HG02870 (cell line): ENCODE results near the gene TCEAL2.
"Not testable (repeated sequence)": the region's sequence is repeated elsewhere in the genome, so short reads cannot be mapped to it uniquely, and the experiment has no call there.

ENCODE experiments used
- ATAC-seq: cut with Tn5 transposase; IDR thresholded peaks from one replicate; pipeline ENCODE4 v1.9.1; 2021; ENCODE audit warnings: mild to moderate bottlenecking, moderate library complexity; ENCODE audit not compliant: unreplicated experiment

TCEAL2 gene

GRCh38 chrX:102125436-102125835, at the start of gene TCEAL2:
TSS of gene TCEAL2 (plus strand) at chrX:102125679. CDS start at chrX:102126831, 1,152 bp downstream.
- ATAC-seq, result not testable (repeated sequence)

- ATAC-seq, result no peak
These were observed 48.1 kb upstream of the TCEAL2 start for GRCh38 chrX:102077426-102077825.

GRCh38 chrX:102085706-102086105, 39.8 kb upstream of the TCEAL2 start:
- ATAC-seq, result no peak

GRCh38 chrX:102113367-102113766, 12.1 kb upstream of the TCEAL2 start:
- ATAC-seq, result no peak

GRCh38 chrX:102115748-102116147, 9.7 kb upstream of the TCEAL2 start:
- no peak for ATAC-seq

GRCh38 chrX:102125014-102125413, 465 bp upstream of the TCEAL2 start:
- not testable (repeated sequence) for ATAC-seq

- ATAC-seq, result not testable (repeated sequence)
These were observed 770 bp downstream of the TCEAL2 start for GRCh38 chrX:102126080-102126818.

GRCh38 chrX:102126863-102127262, 1.4 kb downstream of the TCEAL2 start:
- no peak for ATAC-seq

- ATAC-seq, result no peak
These were observed 4.0 kb downstream of the TCEAL2 start for GRCh38 chrX:102129473-102129872.

GRCh38 chrX:102138064-102138463, 12.6 kb downstream of the TCEAL2 start:
- no peak for ATAC-seq

- not testable (repeated sequence) for ATAC-seq
These were observed 15.4 kb downstream of the TCEAL2 start for GRCh38 chrX:102140876-102141275.

- ATAC-seq, result not testable (repeated sequence)
These were observed 16.2 kb downstream of the TCEAL2 start for GRCh38 chrX:102141631-102142030.

GRCh38 chrX:102142274-102142673, 16.8 kb downstream of the TCEAL2 start, which contains the start of gene TCEAL6:
TSS of gene TCEAL6 (minus strand) at chrX:102142481.
- not testable (repeated sequence) for ATAC-seq

- ATAC-seq, result no peak
These were observed 28.9 kb downstream of the TCEAL2 start for GRCh38 chrX:102154218-102154860.

GRCh38 chrX:102154900-102155805, 29.7 kb downstream of the TCEAL2 start:
- ATAC-seq, result peak; percentile 36

- ATAC-seq, result peak; percentile 98
These were observed 30.3 kb downstream of the TCEAL2 start, which contains the start of gene BEX5 for GRCh38 chrX:102155806-102156179. TSS of gene BEX5 (minus strand) at chrX:102155977. CDS start at chrX:102154265, 1,712 bp downstream.
